Smooth muscle cell (in vitro differentiated cells): ENCODE data around the gene NEB. TPM values are rescaled to one million over a fixed set of nuclear protein-coding genes. Genes with fewer than 3 reads are reported as not detected.

Experiments used
- DNase-seq: peaks from one replicate; lab custom pipeline; 2025; ENCODE audit not compliant: unreplicated experiment; lab: John Stamatoyannopoulos, UW
- H2AFZ ChIP-seq: fragments of 200-600 bp; sonication (generic); 2 replicates; pipeline ENCODE4 v1.6.0; 2016; ENCODE audit warnings: antibody characterized with exemption, low read depth, mild to moderate bottlenecking
- H3F3A ChIP-seq: fragments of 200-600 bp; sonication (generic); 2 replicates; pipeline ENCODE4 v1.6.0; 2017; ENCODE audit warnings: antibody characterized with exemption, low read depth
- H3K27ac ChIP-seq: fragments of 200-600 bp; sonication (generic); 2 replicates; pipeline ENCODE4 v1.5.1; 2016; ENCODE audit warnings: low read depth, mild to moderate bottlenecking
- H3K27me3 ChIP-seq: fragments of 200-600 bp; sonication (generic); 2 replicates; pipeline ENCODE4 v1.6.1; 2016; ENCODE audit warnings: low read depth, mild to moderate bottlenecking
- H3K36me3 ChIP-seq: fragments of 200-600 bp; sonication (generic); 2 replicates; pipeline ENCODE4 v1.5.1; 2016; ENCODE audit warnings: low read depth
- H3K4me1 ChIP-seq: fragments of 200-600 bp; sonication (generic); 2 replicates; pipeline ENCODE4 v1.5.1; 2016; ENCODE audit warnings: low read depth
- H3K4me2 ChIP-seq: fragments of 200-600 bp; sonication (generic); 2 replicates; pipeline ENCODE4 v1.6.0; 2016; ENCODE audit warnings: mild to moderate bottlenecking
- H3K4me3 ChIP-seq: fragments of 200-600 bp; sonication (generic); 2 replicates; pipeline ENCODE4 v1.5.1; 2016; ENCODE audit warnings: mild to moderate bottlenecking
- H3K79me2 ChIP-seq: fragments of 200-600 bp; sonication (generic); 2 replicates; pipeline ENCODE4 v1.6.0; 2016; ENCODE audit warnings: low read depth, mild to moderate bottlenecking
- H3K9ac ChIP-seq: fragments of 200-600 bp; sonication (generic); 2 replicates; pipeline ENCODE4 v1.6.0; 2016; ENCODE audit warnings: low read depth
- H3K9me3 ChIP-seq: fragments of 200-600 bp; sonication (generic); replicated peaks from 2 replicates; pipeline ENCODE4 v1.5.1; 2016; ENCODE audit warnings: low read depth
- H4K20me1 ChIP-seq: fragments of 200-600 bp; sonication (generic); 2 replicates; pipeline ENCODE4 v1.6.0; 2016; ENCODE audit warnings: low read depth
- CTCF ChIP-seq: fragments of 200-600 bp; sonication (generic); IDR thresholded peaks from 2 replicates; pipeline ENCODE4 v1.5.1; 2017; ENCODE audit warnings: borderline replicate concordance, mild to moderate bottlenecking, antibody characterized with exemption; ENCODE audit not compliant: insufficient read depth, poor library complexity, severe bottlenecking
- WGBS: methylation state at CpG from one replicate; pipeline ENCODE4 v1.1.7; 2016; ENCODE audit warnings: low lambda C conversion rate; 5-methylcytosine and 5-hydroxymethylcytosine counted together
- polyA plus RNA-seq: library from polyadenylated mRNA; unstranded; fragments of >200 nt; fragmentation: Nextera tagmentation; extraction: Ambion mirVana; gene quantifications from 2 replicates; pipeline ENCODE4 v1.2.1, GENCODE V29; 2016
- total RNA-seq: library from RNA; depleted of rRNA; stranded (reverse); fragments of >200 nt; gene quantifications from 2 replicates; pipeline ENCODE4 v1.2.3, GENCODE V29; 2014

NEB gene
- total and polyA plus RNA-seq, 2 experiments from 2014 or later: 0.18 to 1.3 TPM

GRCh38 chr2:151576080-151576479 lies 158.2 kb downstream of the NEB start:
- Histone ChIP-seq H3K4me1 (no peaks in the 10 kb centered on the region), H3K4me2 (no peak overlapping the region), H2AFZ (no peak overlapping the region), H3K9ac (no peak overlapping the region), H3K36me3 (no peaks in the 10 kb centered on the region), H3F3A (no peaks in the 10 kb centered on the region), H3K4me3 (no peak overlapping the region), H3K27me3 (no peaks in the 10 kb centered on the region), H3K79me2 (no peaks in the 10 kb centered on the region), H3K27ac (no peak overlapping the region), H4K20me1 (no peaks in the 10 kb centered on the region), H3K9me3 (no peaks in the 10 kb centered on the region)
- TF ChIP-seq CTCF: no peak
- WGBS: 84% methylated on average over 4 of the region's 4 CpGs
- DNase-seq: no peak

- WGBS: 86% methylated on average over 5 of the region's 5 CpGs
- Histone ChIP-seq H3K4me3 (no peak overlapping the region), H3F3A (no peaks in the 10 kb centered on the region), H3K79me2 (no peaks in the 10 kb centered on the region), H3K9me3 (no peaks in the 10 kb centered on the region), H3K27ac (no peak overlapping the region), H4K20me1 (no peaks in the 10 kb centered on the region), H3K36me3 (no peaks in the 10 kb centered on the region), H2AFZ (no peak overlapping the region), H3K4me2 (no peak overlapping the region), H3K4me1 (no peaks in the 10 kb centered on the region), H3K27me3 (no peaks in the 10 kb centered on the region), H3K9ac (no peak overlapping the region)
- TF ChIP-seq CTCF: no peak
- no peak for DNase-seq
Observed at GRCh38 chr2:151575338-151575737, 158.9 kb downstream of the NEB start.

GRCh38 chr2:151570191-151570590 lies 164.1 kb downstream of the NEB start:
- H3K79me2 ChIP-seq: no peaks in the 10 kb centered on the region
- no peaks in the 10 kb centered on the region for H3F3A ChIP-seq
- no peak for TF ChIP-seq CTCF
- no peak overlapping the region for H3K4me2 ChIP-seq
- no peak overlapping the region for H3K9ac ChIP-seq
- no peak overlapping the region for H2AFZ ChIP-seq
- no peak for DNase-seq
- no peak overlapping the region for H3K4me3 ChIP-seq
- H3K9me3 ChIP-seq: no peaks in the 10 kb centered on the region
- no peaks in the 10 kb centered on the region for H4K20me1 ChIP-seq
- H3K27ac ChIP-seq: no peak overlapping the region
- no peaks in the 10 kb centered on the region for H3K36me3 ChIP-seq
- H3K4me1 ChIP-seq: no peaks in the 10 kb centered on the region
- H3K27me3 ChIP-seq: no peaks in the 10 kb centered on the region
- 97% methylated on average over 8 of the region's 8 CpGs for WGBS

GRCh38 chr2:151569167-151569566 lies 165.1 kb downstream of the NEB start:
- no peaks in the 10 kb centered on the region for H3K79me2 ChIP-seq
- no peak overlapping the region for H2AFZ ChIP-seq
- no peaks in the 10 kb centered on the region for H4K20me1 ChIP-seq
- no peaks in the 10 kb centered on the region for H3K9me3 ChIP-seq
- no peak overlapping the region for H3K4me2 ChIP-seq
- no peak for TF ChIP-seq CTCF
- no peaks in the 10 kb centered on the region for H3K36me3 ChIP-seq
- H3K4me1 ChIP-seq: no peaks in the 10 kb centered on the region
- no peak overlapping the region for H3K4me3 ChIP-seq
- H3F3A ChIP-seq: no peaks in the 10 kb centered on the region
- 93% methylated on average over 8 of the region's 8 CpGs for WGBS
- DNase-seq: no peak
- H3K9ac ChIP-seq: no peak overlapping the region
- H3K27me3 ChIP-seq: no peaks in the 10 kb centered on the region
- H3K27ac ChIP-seq: no peak overlapping the region
